Smooth muscle cell (in vitro differentiated cells): Measurements from ENCODE around the gene CLHC1. TPM values are rescaled to one million over a fixed set of nuclear protein-coding genes. Genes with fewer than 3 reads are reported as not detected.
"Not testable (repeated sequence)": the region's sequence is repeated elsewhere in the genome, so short reads cannot be mapped to it uniquely, and the experiment has no call there.

ENCODE experiments used
- DNase-seq: peaks from one replicate; lab custom pipeline; 2025; ENCODE audit not compliant: unreplicated experiment; lab: John Stamatoyannopoulos, UW
- H2AFZ ChIP-seq: fragments of 200-600 bp; sonication (generic); 2 replicates; pipeline ENCODE4 v1.6.0; 2016; ENCODE audit warnings: antibody characterized with exemption, low read depth, mild to moderate bottlenecking
- H3F3A ChIP-seq: fragments of 200-600 bp; sonication (generic); 2 replicates; pipeline ENCODE4 v1.6.0; 2017; ENCODE audit warnings: antibody characterized with exemption, low read depth
- H3K27ac ChIP-seq: fragments of 200-600 bp; sonication (generic); 2 replicates; pipeline ENCODE4 v1.5.1; 2016; ENCODE audit warnings: low read depth, mild to moderate bottlenecking
- H3K27me3 ChIP-seq: fragments of 200-600 bp; sonication (generic); 2 replicates; pipeline ENCODE4 v1.6.1; 2016; ENCODE audit warnings: low read depth, mild to moderate bottlenecking
- H3K36me3 ChIP-seq: fragments of 200-600 bp; sonication (generic); 2 replicates; pipeline ENCODE4 v1.5.1; 2016; ENCODE audit warnings: low read depth
- H3K4me1 ChIP-seq: fragments of 200-600 bp; sonication (generic); 2 replicates; pipeline ENCODE4 v1.5.1; 2016; ENCODE audit warnings: low read depth
- H3K4me2 ChIP-seq: fragments of 200-600 bp; sonication (generic); 2 replicates; pipeline ENCODE4 v1.6.0; 2016; ENCODE audit warnings: mild to moderate bottlenecking
- H3K4me3 ChIP-seq: fragments of 200-600 bp; sonication (generic); 2 replicates; pipeline ENCODE4 v1.5.1; 2016; ENCODE audit warnings: mild to moderate bottlenecking
- H3K79me2 ChIP-seq: fragments of 200-600 bp; sonication (generic); 2 replicates; pipeline ENCODE4 v1.6.0; 2016; ENCODE audit warnings: low read depth, mild to moderate bottlenecking
- H3K9ac ChIP-seq: fragments of 200-600 bp; sonication (generic); 2 replicates; pipeline ENCODE4 v1.6.0; 2016; ENCODE audit warnings: low read depth
- H3K9me3 ChIP-seq: fragments of 200-600 bp; sonication (generic); replicated peaks from 2 replicates; pipeline ENCODE4 v1.5.1; 2016; ENCODE audit warnings: low read depth
- H4K20me1 ChIP-seq: fragments of 200-600 bp; sonication (generic); 2 replicates; pipeline ENCODE4 v1.6.0; 2016; ENCODE audit warnings: low read depth
- CTCF ChIP-seq: fragments of 200-600 bp; sonication (generic); IDR thresholded peaks from 2 replicates; pipeline ENCODE4 v1.5.1; 2017; ENCODE audit warnings: borderline replicate concordance, mild to moderate bottlenecking, antibody characterized with exemption; ENCODE audit not compliant: insufficient read depth, poor library complexity, severe bottlenecking
- WGBS: methylation state at CpG from one replicate; pipeline ENCODE4 v1.1.7; 2016; ENCODE audit warnings: low lambda C conversion rate; 5-methylcytosine and 5-hydroxymethylcytosine counted together
- polyA plus RNA-seq: library from polyadenylated mRNA; unstranded; fragments of >200 nt; fragmentation: Nextera tagmentation; extraction: Ambion mirVana; gene quantifications from 2 replicates; pipeline ENCODE4 v1.2.1, GENCODE V29; 2016
- total RNA-seq: library from RNA; depleted of rRNA; stranded (reverse); fragments of >200 nt; gene quantifications from 2 replicates; pipeline ENCODE4 v1.2.3, GENCODE V29; 2014

CLHC1 gene
- total and polyA plus RNA-seq, 2 experiments from 2014 or later, result 10.0 to 14.4 TPM

GRCh38 chr2:55245411-55245810 is 13.3 kb upstream of the CLHC1 start:
- no peaks in the 10 kb centered on the region for H4K20me1 ChIP-seq
- no peak overlapping the region for H3K4me2 ChIP-seq
- no peak overlapping the region for H3K9ac ChIP-seq
- no peaks in the 10 kb centered on the region for H3K9me3 ChIP-seq
- 93% methylated on average over 5 of the region's 5 CpGs for whole genome bisulfite sequencing
- no peaks in the 10 kb centered on the region for H3K27me3 ChIP-seq
- no peak overlapping the region for H3K27ac ChIP-seq
- no peak overlapping the region for H3K4me3 ChIP-seq
- H3K79me2 ChIP-seq, result no peaks in the 10 kb centered on the region
- H3K36me3 ChIP-seq, result peaks cover 9% of the 10 kb centered on the region
- TF ChIP-seq CTCF, result no peak
- H3F3A ChIP-seq, result no peaks in the 10 kb centered on the region
- H3K4me1 ChIP-seq, result no peaks in the 10 kb centered on the region
- no peak for DNase-seq
- H2AFZ ChIP-seq, result no peak overlapping the region

GRCh38 chr2:55242617-55243016 is 10.5 kb upstream of the CLHC1 start:
- 83% methylated on average over 1 of the region's 1 CpG for WGBS
- no peaks in the 10 kb centered on the region for H3K79me2 ChIP-seq

GRCh38 chr2:55241582-55241981 is 9.5 kb upstream of the CLHC1 start:
- peaks cover 10% of the 10 kb centered on the region for H3K36me3 ChIP-seq
- 94% methylated on average over 8 of the region's 8 CpGs for WGBS
- H2AFZ ChIP-seq, result not testable (repeated sequence)

More at GRCh38 chr2:55242617-55243016, 10.5 kb upstream of the CLHC1 start:
- DNase-seq, result no peak
- H3K9ac ChIP-seq, result no peak overlapping the region
- no peak overlapping the region for H2AFZ ChIP-seq
- no peaks in the 10 kb centered on the region for H3K4me1 ChIP-seq
- no peak for TF ChIP-seq CTCF
- H3K4me2 ChIP-seq, result no peak overlapping the region
- peaks cover 9% of the 10 kb centered on the region for H3K36me3 ChIP-seq
- no peak overlapping the region for H3K27ac ChIP-seq
- no peaks in the 10 kb centered on the region for H3K27me3 ChIP-seq
- no peaks in the 10 kb centered on the region for H4K20me1 ChIP-seq
- peaks cover 16% of the 10 kb centered on the region for H3F3A ChIP-seq
- no peaks in the 10 kb centered on the region for H3K9me3 ChIP-seq
- no peak overlapping the region for H3K4me3 ChIP-seq

DNA sequence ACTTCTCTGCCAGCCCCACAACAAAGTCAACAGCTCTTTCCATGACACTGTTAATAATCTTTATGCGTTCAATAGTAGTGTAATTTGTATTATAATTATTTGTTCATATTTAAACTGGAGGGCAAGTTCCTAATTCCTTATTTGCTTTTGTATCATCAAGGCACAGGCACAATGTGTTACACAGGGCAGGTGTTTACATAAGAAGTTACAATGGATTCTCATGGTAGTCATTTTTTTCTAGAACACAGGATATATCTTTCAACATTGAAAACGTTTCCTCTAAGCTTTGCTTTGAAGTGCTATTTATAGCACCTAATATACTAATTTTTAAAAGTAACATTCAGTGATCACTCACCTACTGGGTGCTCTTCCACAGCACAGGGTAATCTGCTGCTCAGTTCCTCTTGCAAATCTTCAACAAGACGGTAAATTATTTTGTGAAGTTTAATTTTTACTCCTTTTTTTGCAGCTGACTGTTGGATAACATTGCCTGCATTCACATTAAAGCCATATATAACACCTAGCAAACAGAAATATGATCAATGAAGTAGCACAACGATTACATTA is 7.6 kb upstream of the CLHC1 start:
- H3K36me3 ChIP-seq, result peaks cover 21% of the 10 kb centered on the region
- no peak overlapping the region for H3K27ac ChIP-seq
- no peak for DNase-seq
- H2AFZ ChIP-seq, result no peak overlapping the region
- H4K20me1 ChIP-seq, result peaks cover 11% of the 10 kb centered on the region
- 91% methylated on average over 4 of the region's 4 CpGs for WGBS
- no peak overlapping the region for H3K9ac ChIP-seq
- H3K4me1 ChIP-seq, result peaks cover 6% of the 10 kb centered on the region
- H3K4me3 ChIP-seq, result no peak overlapping the region
- peaks cover 40% of the 10 kb centered on the region for H3F3A ChIP-seq
- H3K79me2 ChIP-seq, result no peaks in the 10 kb centered on the region
- no peak overlapping the region for H3K4me2 ChIP-seq
- H3K27me3 ChIP-seq, result no peaks in the 10 kb centered on the region
- no peak for TF ChIP-seq CTCF
- no peaks in the 10 kb centered on the region for H3K9me3 ChIP-seq

More at GRCh38 chr2:55241582-55241981, 9.5 kb upstream of the CLHC1 start:
- H3K9ac ChIP-seq, H3K4me3 ChIP-seq, H3K4me1 ChIP-seq, DNase-seq, H3K27ac ChIP-seq, H3K27me3 ChIP-seq, H3K4me2 ChIP-seq, H3K9me3 ChIP-seq, H4K20me1 ChIP-seq, H3K79me2 ChIP-seq: not testable (repeated sequence)
- peaks cover 26% of the 10 kb centered on the region for H3F3A ChIP-seq
